Stomach (tissue), 9 donors: Measurements from ENCODE around the gene KCNQ1. TPM values are rescaled to one million over a fixed set of nuclear protein-coding genes. Genes with fewer than 3 reads are reported as not detected.

ENCODE experiments used
- DNase-seq, 2 donors: peaks; one replicate each; pipeline versions ENCODE4 v3.0.0 to v3.0.0-alpha.2; 2013 to 2019
- H3K27ac ChIP-seq, 5 donors: fragments of 200-600 bp in 4 of 5; sonication (generic) in 4 of 5; one replicate each; pipeline ENCODE4 v1.5.1; 2013 to 2019; ENCODE audit warnings: mild to moderate bottlenecking in 1 of 5, moderate library complexity in 1 of 5
- H3K27me3 ChIP-seq, 3 donors: fragments of 200-600 bp; sonication (generic); one replicate each; pipeline ENCODE4 v1.5.1; 2017 to 2019; ENCODE audit warnings: mixed run types in 1 of 3
- H3K36me3 ChIP-seq, 4 donors: fragments of 200-600 bp; sonication (generic); 1 replicate in 3 of 4; 2 replicates in 1 of 4; pipeline ENCODE4 v1.5.1; 2016 to 2019
- H3K4me1 ChIP-seq, 4 donors: fragments of 200-600 bp; sonication (generic); one replicate each; pipeline ENCODE4 v1.5.1; 2016 to 2019
- H3K4me3 ChIP-seq, 4 donors: fragments of 200-600 bp; sonication (generic) in 3 of 4; one replicate each; pipeline ENCODE4 v1.5.1; 2016 to 2019; ENCODE audit warnings: mild to moderate bottlenecking in 1 of 4
- H3K9me3 ChIP-seq, 4 donors: fragments of 200-600 bp; sonication (generic); one replicate each; pipeline ENCODE4 v1.5.1; 2016 to 2019
- EP300 ChIP-seq: sonication (generic); formaldehyde crosslinking; IDR thresholded peaks from one replicate; pipeline ENCODE4 v1.6.1; 2017; ENCODE audit warnings: antibody characterized with exemption
- POLR2A ChIP-seq, 4 donors: fragments of 450-650 bp; IDR thresholded peaks; one replicate each; pipeline ENCODE4 v1.6.1; 2016; ENCODE audit warnings: antibody characterized with exemption in 4 of 4, control low read depth in 2 of 4, mild to moderate bottlenecking in 1 of 4, moderate library complexity in 1 of 4
- POLR2AphosphoS5 ChIP-seq, 3 donors: sonication (generic); formaldehyde crosslinking; IDR thresholded peaks; one replicate each; pipeline ENCODE4 v1.6.1; 2016; ENCODE audit warnings: antibody characterized with exemption in 3 of 3
- WGBS, 5 donors: extraction: QIAGEN DNeasy Blood & Tissue Kit in 3 of 5; methylation state at CpG; one replicate each; pipeline versions ENCODE4 v1.1.5 to v1.1.7; 2013 to 2018; 5-methylcytosine and 5-hydroxymethylcytosine counted together
- intact Hi-C: fragments of 100-400 bp; cut with DNase I; formaldehyde crosslinking; loops from one replicate; pipeline ENCODE4 v1.15.1; 2023; ENCODE audit warnings: low total_unique reads
- polyA plus RNA-seq, 3 donors: library from polyadenylated mRNA; stranded (reverse); fragments of 200-250 nt; gene quantifications; one replicate each; pipeline ENCODE4 v1.2.3, GENCODE V29; 2013
- total RNA-seq, 5 donors: library from RNA; depleted of rRNA; stranded (reverse); fragments of >200 nt; gene quantifications; one replicate each; pipeline versions ENCODE4 v1.1.0 to v1.2.3, GENCODE V29; 2014 to 2016
- TF ChIP-seq, protein P1 (sequence below), 7 experiments: fragments of 450-650 bp in 4 of 7; fragments of 200-600 bp in 3 of 7; sonication (generic) in 3 of 7; IDR thresholded peaks; one replicate each; pipeline ENCODE4 v1.5.1; 2016 to 2019; ENCODE audit warnings: antibody characterized with exemption in 7 of 7, control low read depth in 2 of 7, mild to moderate bottlenecking in 1 of 7
- donor health status: healthy with polysubstance abuse.
- donor health status: Bipolar disorder and iron deficiency.
- donor health status: healthy.

The KCNQ1 gene
- total and polyA plus RNA-seq, 8 donors = 12.1 to 155 (median 49.0) TPM

DNA sequence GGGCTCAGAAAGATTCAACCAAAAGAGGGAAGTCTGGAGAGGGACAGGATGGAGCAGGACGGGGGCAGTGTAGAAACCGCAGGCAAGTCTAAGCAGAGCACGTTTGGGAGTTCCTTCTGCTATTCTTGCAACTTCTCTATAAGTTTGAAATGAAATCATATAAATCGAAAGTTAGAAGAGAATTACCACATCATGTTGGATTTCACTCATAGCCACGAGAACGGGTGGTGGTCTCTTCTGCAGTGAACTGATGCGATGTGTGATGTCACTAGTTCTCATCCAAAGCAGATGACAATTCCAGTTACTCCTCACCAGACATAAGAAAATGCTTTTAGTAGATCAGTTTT is 36.0 kb downstream of the KCNQ1 start:
- H3K4me1 ChIP-seq = peaks cover 12 to 21% (median 15%) of the 10 kb centered on the region in 4 donors
- H3K27ac ChIP-seq = peak overlapping the region in 2 of 5 donors; percentile 21 to 52
- WGBS, 5 donors = 60 to 71% (median 68%) methylated on average over 7 of the region's 7 CpGs
- intact Hi-C loops = no loop called here
- H3K9me3 ChIP-seq = peaks cover 0 to 10% (median 5%) of the 10 kb centered on the region in 4 donors
- no peak for DNase-seq
- H3K27me3 ChIP-seq = peaks cover 0 to 18% (median 0%) of the 10 kb centered on the region in 3 donors
- TF ChIP-seq, protein P1, sequence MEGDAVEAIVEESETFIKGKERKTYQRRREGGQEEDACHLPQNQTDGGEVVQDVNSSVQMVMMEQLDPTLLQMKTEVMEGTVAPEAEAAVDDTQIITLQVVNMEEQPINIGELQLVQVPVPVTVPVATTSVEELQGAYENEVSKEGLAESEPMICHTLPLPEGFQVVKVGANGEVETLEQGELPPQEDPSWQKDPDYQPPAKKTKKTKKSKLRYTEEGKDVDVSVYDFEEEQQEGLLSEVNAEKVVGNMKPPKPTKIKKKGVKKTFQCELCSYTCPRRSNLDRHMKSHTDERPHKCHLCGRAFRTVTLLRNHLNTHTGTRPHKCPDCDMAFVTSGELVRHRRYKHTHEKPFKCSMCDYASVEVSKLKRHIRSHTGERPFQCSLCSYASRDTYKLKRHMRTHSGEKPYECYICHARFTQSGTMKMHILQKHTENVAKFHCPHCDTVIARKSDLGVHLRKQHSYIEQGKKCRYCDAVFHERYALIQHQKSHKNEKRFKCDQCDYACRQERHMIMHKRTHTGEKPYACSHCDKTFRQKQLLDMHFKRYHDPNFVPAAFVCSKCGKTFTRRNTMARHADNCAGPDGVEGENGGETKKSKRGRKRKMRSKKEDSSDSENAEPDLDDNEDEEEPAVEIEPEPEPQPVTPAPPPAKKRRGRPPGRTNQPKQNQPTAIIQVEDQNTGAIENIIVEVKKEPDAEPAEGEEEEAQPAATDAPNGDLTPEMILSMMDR (IDR thresholded peaks at IDR 0.05) = no peak
- TF ChIP-seq POLR2AphosphoS5 (IDR thresholded peaks at IDR 0.05) (no peak), POLR2A (IDR thresholded peaks at IDR 0.05) (no peak), EP300 (no peak)
- no peak overlapping the region for H3K4me3 ChIP-seq
- no peaks in the 10 kb centered on the region for H3K36me3 ChIP-seq

DNA sequence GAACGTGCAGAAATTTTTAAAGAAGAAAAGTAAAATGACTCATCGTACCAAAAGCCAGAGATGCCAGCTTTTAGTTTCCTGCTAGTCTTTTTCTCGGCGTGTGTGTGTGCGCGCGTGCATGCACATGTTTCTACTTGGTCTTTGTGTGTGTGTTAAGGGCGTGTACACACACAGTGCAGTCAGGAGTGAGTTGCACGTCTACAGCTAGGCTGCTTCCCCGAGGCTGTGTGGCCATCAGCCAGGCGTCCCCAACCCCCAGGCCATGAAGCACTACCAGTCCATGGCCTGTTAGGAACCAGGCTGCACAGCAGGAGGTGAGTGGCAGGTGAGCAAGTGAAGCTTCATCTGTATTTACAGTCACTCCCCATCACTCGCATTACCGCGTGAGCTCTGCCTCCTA is 36.4 kb downstream of the KCNQ1 start:
- Histone ChIP-seq H3K9me3 (peaks cover 0 to 10% (median 5%) of the 10 kb centered on the region in 4 donors), H3K36me3 (no peaks in the 10 kb centered on the region), H3K27me3 (peaks cover 0 to 18% (median 0%) of the 10 kb centered on the region in 3 donors), H3K4me1 (peaks cover 12 to 21% (median 14%) of the 10 kb centered on the region in 4 donors), H3K27ac (peak overlapping the region in 4 of 5 donors; percentile 21 to 61 (median 53)), H3K4me3 (no peak overlapping the region)
- no peak for DNase-seq
- intact Hi-C loops = no loop called here
- WGBS, 5 donors = 43 to 69% (median 58%) methylated on average over 14 of the region's 14 CpGs
- TF ChIP-seq, protein P1 (IDR thresholded peaks at IDR 0.05) = no peak
- TF ChIP-seq EP300 = no peak

DNA sequence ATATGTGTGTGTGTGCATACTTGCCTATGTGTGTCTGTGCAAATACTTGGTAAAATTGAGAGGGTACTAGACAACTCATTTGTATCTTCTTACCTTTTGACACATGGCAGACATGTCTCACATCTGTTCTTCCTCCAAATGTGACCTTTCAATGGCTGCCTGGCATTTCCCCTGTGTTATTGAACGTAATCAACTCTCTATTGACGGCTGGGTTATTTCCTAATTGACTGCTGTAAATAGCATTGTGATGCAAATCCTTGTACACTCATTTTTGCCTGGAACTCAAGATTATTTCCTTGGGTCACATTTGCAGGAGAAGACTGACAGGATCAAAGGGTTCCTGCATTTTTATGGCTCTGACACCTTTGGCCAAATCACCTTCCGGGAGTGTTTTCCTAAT is 37.4 kb downstream of the KCNQ1 start:
- 56 to 70% (median 66%) methylated on average over 3 of the region's 3 CpGs for WGBS, 5 donors
- peaks cover 9 to 21% (median 14%) of the 10 kb centered on the region in 4 donors for H3K4me1 ChIP-seq
- intact Hi-C loops = no loop called here
- peak overlapping the region in 2 of 5 donors; percentile 21 to 64 for H3K27ac ChIP-seq
- TF ChIP-seq EP300 (no peak), POLR2A (IDR thresholded peaks at IDR 0.05) (no peak), POLR2AphosphoS5 (IDR thresholded peaks at IDR 0.05) (no peak)
- TF ChIP-seq, protein P1 (IDR thresholded peaks at IDR 0.05) = no peak
- DNase-seq = no peak
- H3K4me3 ChIP-seq = no peak overlapping the region
- peaks cover 0 to 18% (median 0%) of the 10 kb centered on the region in 3 donors for H3K27me3 ChIP-seq
- no peaks in the 10 kb centered on the region for H3K36me3 ChIP-seq
- peaks cover 0 to 18% (median 13%) of the 10 kb centered on the region in 4 donors for H3K9me3 ChIP-seq

DNA sequence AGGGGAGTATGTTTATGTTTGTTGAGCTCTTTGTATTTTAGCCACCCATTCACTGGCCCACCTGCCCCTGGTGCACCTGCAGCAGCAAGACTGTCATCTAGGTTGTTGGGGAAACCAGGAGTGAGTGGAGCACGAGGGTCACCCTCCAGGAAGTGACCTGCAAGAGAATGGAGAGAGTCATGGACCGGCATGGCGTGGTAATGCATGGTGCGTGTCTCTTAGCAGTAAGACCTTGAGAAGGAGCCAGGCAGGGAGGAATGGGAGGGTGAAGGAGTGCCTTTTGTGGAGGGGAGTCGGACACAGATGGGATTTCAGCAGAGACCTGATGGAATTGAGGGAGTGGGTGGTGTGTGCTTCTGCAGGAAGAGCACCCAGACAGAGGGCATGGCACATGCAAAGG is 37.9 kb downstream of the KCNQ1 start:
- intact Hi-C loops = no loop called here
- Histone ChIP-seq H3K36me3 (no peaks in the 10 kb centered on the region), H3K9me3 (peaks cover 0 to 24% (median 18%) of the 10 kb centered on the region in 4 donors), H3K27ac (peak overlapping the region in 4 of 5 donors; percentile 41 to 64 (median 48)), H3K4me1 (peaks cover 9 to 21% (median 14%) of the 10 kb centered on the region in 4 donors), H3K27me3 (peaks cover 0 to 18% (median 0%) of the 10 kb centered on the region in 3 donors), H3K4me3 (no peak overlapping the region)
- DNase-seq = no peak
- TF ChIP-seq POLR2A (IDR thresholded peaks at IDR 0.05) (no peak), POLR2AphosphoS5 (IDR thresholded peaks at IDR 0.05) (no peak), EP300 (no peak)
- TF ChIP-seq, protein P1 (IDR thresholded peaks at IDR 0.05) = no peak
- 71 to 75% (median 74%) methylated on average over 5 of the region's 5 CpGs for whole genome bisulfite sequencing, 5 donors
